Hepatocyte (in vitro differentiated cells): ENCODE data around the gene METTL27. TPM values are rescaled to one million over a fixed set of nuclear protein-coding genes. Genes with fewer than 3 reads are reported as not detected.
"Not testable (repeated sequence)": the region's sequence is repeated elsewhere in the genome, so short reads cannot be mapped to it uniquely, and the experiment has no call there.

Experiments used
- DNase-seq: peaks from one replicate; pipeline ENCODE4 v3.0.0-alpha.2; 2016; ENCODE audit warnings: low spot score
- H2AFZ ChIP-seq: fragments of 200-600 bp; sonication (generic); 2 replicates; pipeline ENCODE4 v1.6.0; 2016; ENCODE audit warnings: antibody characterized with exemption, mild to moderate bottlenecking
- H3K27ac ChIP-seq: fragments of 200-600 bp; sonication (generic); 2 replicates; pipeline ENCODE4 v1.5.1; 2016; ENCODE audit warnings: mild to moderate bottlenecking
- H3K27me3 ChIP-seq: fragments of 200-600 bp; sonication (generic); 2 replicates; pipeline ENCODE4 v1.6.1; 2016
- H3K36me3 ChIP-seq: fragments of 200-600 bp; sonication (generic); replicated peaks from 2 replicates; pipeline ENCODE4 v1.5.1; 2016; ENCODE audit warnings: low read depth; ENCODE audit not compliant: insufficient read depth
- H3K4me1 ChIP-seq: fragments of 200-600 bp; sonication (generic); 2 replicates; pipeline ENCODE4 v1.5.1; 2016; ENCODE audit warnings: mild to moderate bottlenecking, moderate library complexity; ENCODE audit not compliant: insufficient read depth
- H3K4me2 ChIP-seq: fragments of 200-600 bp; sonication (generic); 2 replicates; pipeline ENCODE4 v1.6.0; 2016
- H3K4me3 ChIP-seq: fragments of 200-600 bp; sonication (generic); 2 replicates; pipeline ENCODE4 v1.5.1; 2016; ENCODE audit warnings: mild to moderate bottlenecking
- H3K79me2 ChIP-seq: fragments of 200-600 bp; sonication (generic); 2 replicates; pipeline ENCODE4 v1.6.0; 2017; ENCODE audit warnings: mild to moderate bottlenecking
- H3K9me2 ChIP-seq: fragments of 200-600 bp; sonication (generic); replicated peaks from 2 replicates; pipeline ENCODE4 v1.6.0; 2017; ENCODE audit warnings: mild to moderate bottlenecking; ENCODE audit not compliant: insufficient read depth
- H3K9me3 ChIP-seq: fragments of 200-600 bp; sonication (generic); 2 replicates; pipeline ENCODE4 v1.5.1; 2016; ENCODE audit warnings: low read depth, mild to moderate bottlenecking
- H4K20me1 ChIP-seq: fragments of 200-600 bp; sonication (generic); 2 replicates; pipeline ENCODE4 v1.6.0; 2016; ENCODE audit warnings: mild to moderate bottlenecking; ENCODE audit not compliant: insufficient read depth, poor library complexity, severe bottlenecking
- EZH2 ChIP-seq: fragments of 200-600 bp; sonication (generic); IDR thresholded peaks from 2 replicates; pipeline ENCODE4 v1.6.1; 2016; ENCODE audit warnings: antibody characterized with exemption, mild to moderate bottlenecking, borderline replicate concordance
- EZH2phosphoT487 ChIP-seq: fragments of 200-600 bp; sonication (generic); IDR thresholded peaks from one replicate; pipeline ENCODE4 v1.6.1; 2018; ENCODE audit warnings: antibody characterized with exemption, mild to moderate bottlenecking, low read depth, moderate library complexity; ENCODE audit not compliant: unreplicated experiment, severe bottlenecking
- WGBS: methylation state at CpG from one replicate; pipeline ENCODE4 v1.1.6; 2016; ENCODE audit warnings: low lambda C conversion rate; ENCODE audit errors: missing lambda C conversion rate; 5-methylcytosine and 5-hydroxymethylcytosine counted together
- polyA plus RNA-seq: library from polyadenylated mRNA; unstranded; fragments of >200 nt; fragmentation: Nextera tagmentation; extraction: Ambion mirVana; gene quantifications from 2 replicates; pipeline ENCODE4 v1.2.1, GENCODE V29; 2016
- total RNA-seq: library from RNA; depleted of rRNA; stranded (reverse); fragments of >200 nt; gene quantifications from 2 replicates; pipeline ENCODE4 v1.2.3, GENCODE V29; 2014
- TF ChIP-seq, protein P1 (sequence below): fragments of 200-600 bp; sonication (generic); IDR thresholded peaks from 2 replicates; pipeline ENCODE4 v1.5.1; 2016; ENCODE audit warnings: antibody characterized with exemption, mild to moderate bottlenecking; ENCODE audit not compliant: poor library complexity

Gene METTL27
- total and polyA plus RNA-seq, 2 experiments from 2014 or later = 1.6 to 6.5 TPM

GRCh38 chr7:73795188-73795587 is 47.1 kb downstream of the METTL27 start:
- not testable (repeated sequence) for H4K20me1 ChIP-seq, H2AFZ ChIP-seq, H3K4me2 ChIP-seq, H3K4me3 ChIP-seq, DNase-seq, H3K9me2 ChIP-seq, H3K36me3 ChIP-seq, H3K9me3 ChIP-seq, H3K79me2 ChIP-seq, H3K27me3 ChIP-seq
- Histone ChIP-seq H3K27ac (peak overlapping the region; percentile 97), H3K4me1 (peaks cover 19% of the 10 kb centered on the region)

GRCh38 chr7:73791170-73791690 is 51.1 kb downstream of the METTL27 start:
- H3K4me3 ChIP-seq, DNase-seq, H3K27ac ChIP-seq, H4K20me1 ChIP-seq, H3K4me2 ChIP-seq, H3K79me2 ChIP-seq, H3K9me2 ChIP-seq, H3K9me3 ChIP-seq, H3K27me3 ChIP-seq, H3K36me3 ChIP-seq, H2AFZ ChIP-seq: not testable (repeated sequence)
- 91% methylated on average over 7 of the region's 7 CpGs for WGBS
- peaks cover 19% of the 10 kb centered on the region for H3K4me1 ChIP-seq

DNA sequence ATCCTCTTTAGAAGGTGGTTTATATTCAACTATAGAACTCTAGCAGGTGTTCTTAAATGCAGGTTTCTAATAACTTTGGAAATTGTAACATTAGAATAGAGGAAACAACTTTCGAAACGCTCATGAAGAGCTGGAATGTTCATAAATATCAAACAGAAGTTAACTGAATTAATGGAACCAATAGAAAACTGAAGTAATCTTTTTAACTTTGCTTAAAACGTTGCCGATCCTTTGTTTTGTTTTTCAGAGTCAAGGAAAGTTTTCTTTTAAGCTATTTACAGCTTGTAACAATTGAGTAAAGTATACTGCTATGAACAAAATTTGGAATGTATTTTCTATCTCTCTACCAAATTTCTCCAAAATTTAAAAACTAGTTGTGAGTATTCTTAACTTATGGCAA is 53.3 kb downstream of the METTL27 start:
- H3K4me1 ChIP-seq = peaks cover 11% of the 10 kb centered on the region
- H4K20me1 ChIP-seq = no peaks in the 10 kb centered on the region
- no peaks in the 10 kb centered on the region for H3K79me2 ChIP-seq
- H3K9me2 ChIP-seq = no peaks in the 10 kb centered on the region
- no peak overlapping the region for H3K27ac ChIP-seq
- H3K4me2 ChIP-seq = no peak overlapping the region
- WGBS = 90% methylated on average over 4 of the region's 4 CpGs
- no peaks in the 10 kb centered on the region for H3K36me3 ChIP-seq
- TF ChIP-seq EZH2phosphoT487 (no peak), EZH2 (no peak)
- TF ChIP-seq, protein P1, sequence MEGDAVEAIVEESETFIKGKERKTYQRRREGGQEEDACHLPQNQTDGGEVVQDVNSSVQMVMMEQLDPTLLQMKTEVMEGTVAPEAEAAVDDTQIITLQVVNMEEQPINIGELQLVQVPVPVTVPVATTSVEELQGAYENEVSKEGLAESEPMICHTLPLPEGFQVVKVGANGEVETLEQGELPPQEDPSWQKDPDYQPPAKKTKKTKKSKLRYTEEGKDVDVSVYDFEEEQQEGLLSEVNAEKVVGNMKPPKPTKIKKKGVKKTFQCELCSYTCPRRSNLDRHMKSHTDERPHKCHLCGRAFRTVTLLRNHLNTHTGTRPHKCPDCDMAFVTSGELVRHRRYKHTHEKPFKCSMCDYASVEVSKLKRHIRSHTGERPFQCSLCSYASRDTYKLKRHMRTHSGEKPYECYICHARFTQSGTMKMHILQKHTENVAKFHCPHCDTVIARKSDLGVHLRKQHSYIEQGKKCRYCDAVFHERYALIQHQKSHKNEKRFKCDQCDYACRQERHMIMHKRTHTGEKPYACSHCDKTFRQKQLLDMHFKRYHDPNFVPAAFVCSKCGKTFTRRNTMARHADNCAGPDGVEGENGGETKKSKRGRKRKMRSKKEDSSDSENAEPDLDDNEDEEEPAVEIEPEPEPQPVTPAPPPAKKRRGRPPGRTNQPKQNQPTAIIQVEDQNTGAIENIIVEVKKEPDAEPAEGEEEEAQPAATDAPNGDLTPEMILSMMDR = no peak
- H3K27me3 ChIP-seq = no peaks in the 10 kb centered on the region
- H3K4me3 ChIP-seq = no peak overlapping the region
- no peaks in the 10 kb centered on the region for H3K9me3 ChIP-seq
- no peak for DNase-seq
- no peak overlapping the region for H2AFZ ChIP-seq

DNA sequence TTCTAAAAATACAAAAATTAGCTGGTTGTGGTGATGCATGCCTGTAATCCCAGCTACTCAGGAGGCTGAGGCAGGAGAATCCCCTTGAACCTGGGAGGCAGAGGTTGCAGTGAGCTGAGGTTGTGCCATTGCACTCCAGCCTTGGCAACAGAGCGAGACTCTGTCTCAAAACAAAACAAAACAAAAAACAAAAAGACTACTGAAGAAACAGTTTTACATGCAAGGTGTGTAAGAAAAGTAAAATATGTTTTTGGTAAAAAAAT is 54.6 kb downstream of the METTL27 start:
- not testable (repeated sequence) for H3K9me2 ChIP-seq, H3K4me3 ChIP-seq, H3K36me3 ChIP-seq, H4K20me1 ChIP-seq, H3K79me2 ChIP-seq, H3K4me2 ChIP-seq, H2AFZ ChIP-seq, H3K9me3 ChIP-seq, H3K4me1 ChIP-seq, DNase-seq, H3K27me3 ChIP-seq, H3K27ac ChIP-seq
- 96% methylated on average over 1 of the region's 1 CpG for WGBS

- Histone ChIP-seq H3K4me3 (no peak overlapping the region), H4K20me1 (no peaks in the 10 kb centered on the region), H3K27ac (no peak overlapping the region), H3K9me3 (no peaks in the 10 kb centered on the region), H3K4me2 (no peak overlapping the region), H2AFZ (no peak overlapping the region), H3K27me3 (no peaks in the 10 kb centered on the region), H3K36me3 (no peaks in the 10 kb centered on the region), H3K79me2 (no peaks in the 10 kb centered on the region), H3K4me1 (no peaks in the 10 kb centered on the region), H3K9me2 (no peaks in the 10 kb centered on the region)
- 100% methylated on average over 1 of the region's 1 CpG for WGBS
- TF ChIP-seq EZH2phosphoT487 (no peak), EZH2 (no peak)
- TF ChIP-seq, protein P1 = no peak
- DNase-seq = no peak
These were observed 55.7 kb downstream of the METTL27 start for GRCh38 chr7:73786588-73786987.

Other genes starting within 250 kb of the METTL27 start
- 20.9 and 21.7 TPM in 2 replicates for gene MLXIPL, start 218.0 kb downstream of the METTL27 start, total RNA-seq
- 45.5 and 46.7 TPM in 2 replicates for gene MLXIPL, start 218.0 kb downstream of the METTL27 start, polyA plus RNA-seq
- 4.3 and 5.6 TPM in 2 replicates for gene VPS37D, start 174.7 kb downstream of the METTL27 start, total RNA-seq
- 7.5 and 9.5 TPM in 2 replicates for gene VPS37D, start 174.7 kb downstream of the METTL27 start, polyA plus RNA-seq
- 3.0 and 4.7 TPM in 2 replicates for gene DNAJC30, start 159.1 kb downstream of the METTL27 start, total RNA-seq
- gene DNAJC30, start 159.1 kb downstream of the METTL27 start, polyA plus RNA-seq = 13.9 and 15.3 TPM in 2 replicates
- 35.9 and 44.3 TPM in 2 replicates for gene BUD23, start 158.9 kb downstream of the METTL27 start, total RNA-seq
- gene BUD23, start 158.9 kb downstream of the METTL27 start, polyA plus RNA-seq = 112 and 131 TPM in 2 replicates
- 22.8 and 23.7 TPM in 2 replicates for gene STX1A, start 122.8 kb downstream of the METTL27 start, total RNA-seq
- gene STX1A, start 122.8 kb downstream of the METTL27 start, polyA plus RNA-seq = 27.1 and 39.2 TPM in 2 replicates
- 30.7 and 33.0 TPM in 2 replicates for gene ABHD11, start 103.7 kb downstream of the METTL27 start, total RNA-seq
- 90.9 and 110 TPM in 2 replicates for gene ABHD11, start 103.7 kb downstream of the METTL27 start, polyA plus RNA-seq
- 53.7 and 60.7 TPM in 2 replicates for gene CLDN3, start 72.2 kb downstream of the METTL27 start, total RNA-seq
- 125 and 142 TPM in 2 replicates for gene CLDN3, start 72.2 kb downstream of the METTL27 start, polyA plus RNA-seq
- 532 and 570 TPM in 2 replicates for gene CLDN4, start 11.5 kb downstream of the METTL27 start, total RNA-seq
- 880 and 909 TPM in 2 replicates for gene CLDN4, start 11.5 kb downstream of the METTL27 start, polyA plus RNA-seq
- gene TMEM270, start 18.6 kb upstream of the METTL27 start, total RNA-seq = 1.1 TPM in 1 of 2 replicates, not detected in the other
- 0.30 and 0.47 TPM in 2 replicates for gene TMEM270, start 18.6 kb upstream of the METTL27 start, polyA plus RNA-seq
- 45.2 and 58.1 TPM in 2 replicates for gene ELN, start 185.7 kb upstream of the METTL27 start, total RNA-seq
- gene ELN, start 185.7 kb upstream of the METTL27 start, polyA plus RNA-seq = 37.7 and 42.5 TPM in 2 replicates
- 23.8 and 24.6 TPM in 2 replicates for gene LIMK1, start 241.3 kb upstream of the METTL27 start, total RNA-seq
- gene LIMK1, start 241.3 kb upstream of the METTL27 start, polyA plus RNA-seq = 10.7 and 16.2 TPM in 2 replicates